Stimulated activated CD8-positive, alpha-beta memory T cell treated with anti-CD3 and anti-CD28 coated beads, Interleukin-15, amount 100 ng/mL, for 48 hours (primary cell): ENCODE results near the gene KCTD5.
"Not testable (repeated sequence)": the region's sequence is repeated elsewhere in the genome, so short reads cannot be mapped to it uniquely, and the experiment has no call there.

Experiments used
- DNase-seq, 2 donors: peaks; one replicate each; pipeline ENCODE4 v3.0.0-alpha.2; 2020; ENCODE audit warnings: low read depth in 2 of 2

KCTD5 gene

DNA sequence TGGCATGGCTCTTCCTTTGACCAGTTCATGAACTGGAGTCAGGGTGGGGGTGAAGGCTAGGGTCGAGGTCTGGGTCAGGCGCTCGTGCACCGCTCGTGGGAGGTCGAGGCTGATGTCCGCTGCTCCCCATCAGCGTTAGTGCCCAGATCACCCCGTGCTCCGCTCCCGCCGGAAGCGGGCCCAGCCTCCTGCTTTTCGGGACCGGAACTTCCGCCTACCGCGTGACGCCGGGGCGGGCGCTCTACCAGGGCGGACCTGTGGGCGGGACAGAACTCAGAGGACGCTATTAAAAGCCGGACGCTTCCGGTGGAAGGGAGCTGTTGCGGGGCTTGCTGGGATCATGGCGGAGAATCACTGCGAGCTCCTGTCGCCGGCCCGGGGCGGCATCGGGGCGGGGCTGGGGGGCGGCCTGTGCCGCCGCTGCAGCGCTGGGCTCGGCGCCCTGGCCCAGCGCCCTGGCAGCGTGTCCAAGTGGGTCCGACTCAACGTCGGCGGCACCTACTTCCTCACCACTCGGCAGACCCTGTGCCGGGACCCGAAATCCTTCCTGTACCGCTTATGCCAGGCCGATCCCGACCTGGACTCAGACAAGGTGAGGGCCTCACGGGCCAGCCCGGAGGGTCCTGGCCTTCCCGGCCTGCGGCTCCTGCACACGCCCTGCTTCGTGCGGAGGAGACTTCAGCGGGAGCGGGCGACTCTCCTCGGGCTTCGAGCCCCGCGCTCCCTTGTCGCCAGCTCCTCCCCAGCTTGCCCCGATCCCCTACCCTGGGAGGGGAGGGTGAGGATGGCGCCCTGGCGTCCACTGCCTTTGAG, at the start of gene KCTD5:
KCTD5 (plus strand) TSS at position 315 of the 813 bp plus-strand sequence; CDS start at position 341, 26 bp downstream.
- peak; percentile 94 to 95 for DNase-seq

GRCh38 chr16:2639071-2639721, 43.1 kb upstream of the KCTD5 start:
- DNase-seq = peak; percentile 20 to 38

GRCh38 chr16:2639722-2640072, 42.6 kb upstream of the KCTD5 start:
- not testable (repeated sequence) for DNase-seq

GRCh38 chr16:2642561-2642960, 39.8 kb upstream of the KCTD5 start:
- not testable (repeated sequence) for DNase-seq

DNA sequence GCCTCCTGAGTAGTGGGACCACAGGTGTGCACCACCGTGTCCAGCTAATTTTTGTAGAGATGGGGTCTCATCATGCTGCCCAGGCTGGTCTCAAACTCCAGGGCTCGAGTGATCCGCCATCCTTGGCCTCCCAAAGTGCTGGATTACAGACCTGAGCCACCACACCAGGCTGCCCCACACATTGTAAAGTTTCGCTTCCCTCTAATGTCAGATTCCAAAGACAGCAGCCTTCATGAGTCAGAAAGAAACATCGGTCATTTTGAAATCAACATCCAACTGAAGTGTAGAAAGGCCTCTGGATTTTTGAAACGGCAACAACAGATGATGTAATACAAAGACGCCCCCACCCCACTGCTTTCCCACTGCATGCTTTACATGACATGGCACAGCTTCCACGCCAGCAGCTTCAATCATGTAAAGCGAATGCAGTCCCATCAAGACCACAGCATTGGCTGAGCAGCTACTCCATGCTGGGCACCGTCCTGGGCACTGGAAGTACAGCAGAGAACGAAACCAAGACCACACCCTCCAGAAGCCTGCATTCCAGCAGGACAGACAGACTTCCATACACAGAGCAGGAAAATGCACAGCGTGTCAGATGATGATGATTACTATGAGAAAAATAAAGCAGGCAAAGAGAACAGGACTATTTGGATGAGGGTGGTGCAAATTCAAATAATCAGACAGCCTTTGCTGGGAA, 37.4 kb upstream of the KCTD5 start:
- DNase-seq = not testable (repeated sequence)

DNA sequence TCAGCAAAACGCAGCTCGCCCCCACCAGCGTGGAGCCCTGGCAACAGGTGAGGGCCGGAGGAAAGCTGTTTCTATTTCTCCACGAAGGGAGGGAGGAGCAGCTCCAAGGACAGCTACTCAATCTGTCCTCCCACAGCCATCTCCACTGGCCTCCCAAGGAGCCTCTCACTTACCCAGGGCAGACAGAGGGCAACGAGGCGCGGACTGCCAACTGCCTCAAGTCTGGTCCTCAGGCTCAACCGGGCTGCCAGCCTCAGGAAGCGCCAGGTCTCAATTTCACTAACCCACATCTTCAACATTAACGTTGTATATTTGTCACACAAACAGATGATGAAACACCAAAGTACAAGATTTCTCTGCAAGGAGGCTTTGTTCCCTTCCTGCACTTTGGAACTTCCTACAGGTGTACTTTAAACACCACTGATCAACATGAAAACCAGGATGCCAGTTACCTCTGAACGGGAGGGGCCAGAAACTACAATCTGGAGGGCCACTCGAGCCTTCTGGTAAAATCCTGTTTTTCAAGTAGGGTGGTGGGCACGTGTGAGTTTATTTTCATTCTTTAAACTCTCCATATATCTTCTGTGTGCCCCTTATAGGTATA, 31.0 kb upstream of the KCTD5 start:
- not testable (repeated sequence) for DNase-seq

- not testable (repeated sequence) for DNase-seq
Observed at GRCh38 chr16:2653915-2654314, 28.4 kb upstream of the KCTD5 start.

- not testable (repeated sequence) for DNase-seq
Observed at GRCh38 chr16:2654949-2655348, 27.4 kb upstream of the KCTD5 start.

- no peak for DNase-seq
Observed at GRCh38 chr16:2656985-2657384, 25.3 kb upstream of the KCTD5 start.

DNA sequence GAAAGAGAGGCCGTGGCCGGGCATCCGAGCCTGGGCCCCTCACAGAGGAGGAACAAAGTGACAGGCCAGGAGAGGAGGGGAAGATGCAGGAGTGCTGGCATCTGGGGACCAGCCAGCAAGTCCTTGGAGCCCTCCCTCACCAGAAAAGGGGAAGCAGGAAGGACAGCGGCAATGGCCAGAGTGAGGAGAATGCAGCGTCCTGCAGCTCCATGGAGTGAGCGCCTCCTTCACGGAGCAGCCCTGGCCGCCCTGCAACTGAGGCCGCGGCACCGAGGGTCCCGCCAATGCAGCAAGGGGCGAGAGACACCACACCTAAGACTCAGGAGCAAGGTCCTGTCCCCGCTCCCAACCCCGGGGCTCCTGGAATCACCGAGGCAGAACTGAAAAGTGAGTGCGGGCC, 24.5 kb upstream of the KCTD5 start:
- not testable (repeated sequence) for DNase-seq

GRCh38 chr16:2659560-2659959, 22.8 kb upstream of the KCTD5 start:
- not testable (repeated sequence) for DNase-seq

- not testable (repeated sequence) for DNase-seq
Observed at GRCh38 chr16:2660014-2660662, 22.2 kb upstream of the KCTD5 start.

- DNase-seq = not testable (repeated sequence)
Observed at GRCh38 chr16:2660755-2661373, 21.5 kb upstream of the KCTD5 start.

GRCh38 chr16:2663553-2664546, 18.5 kb upstream of the KCTD5 start:
- DNase-seq = peak; percentile 53 to 57

GRCh38 chr16:2664574-2664982, 17.7 kb upstream of the KCTD5 start:
- no peak for DNase-seq

DNA sequence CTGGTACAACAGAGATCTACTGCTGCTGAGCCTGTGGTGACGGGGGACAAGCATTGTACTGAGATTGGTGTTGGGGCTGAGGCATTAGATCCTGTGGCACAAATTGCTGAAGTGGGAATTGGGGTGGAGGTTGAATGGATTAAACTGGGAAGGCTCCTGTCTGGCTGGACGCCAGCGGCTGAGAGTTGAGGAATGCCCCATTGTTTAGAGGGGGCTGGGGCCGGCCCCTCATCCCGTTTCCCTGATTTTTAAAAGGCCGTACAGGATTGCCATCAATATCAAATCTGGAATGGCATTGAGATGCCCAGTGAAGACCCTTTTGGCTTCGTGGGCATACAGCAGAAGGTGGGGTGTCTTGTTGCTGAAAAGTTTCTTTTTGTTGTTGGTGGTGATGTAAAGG, 15.7 kb upstream of the KCTD5 start:
- DNase-seq = not testable (repeated sequence)

GRCh38 chr16:2669587-2669986, 12.7 kb upstream of the KCTD5 start:
- not testable (repeated sequence) for DNase-seq

DNA sequence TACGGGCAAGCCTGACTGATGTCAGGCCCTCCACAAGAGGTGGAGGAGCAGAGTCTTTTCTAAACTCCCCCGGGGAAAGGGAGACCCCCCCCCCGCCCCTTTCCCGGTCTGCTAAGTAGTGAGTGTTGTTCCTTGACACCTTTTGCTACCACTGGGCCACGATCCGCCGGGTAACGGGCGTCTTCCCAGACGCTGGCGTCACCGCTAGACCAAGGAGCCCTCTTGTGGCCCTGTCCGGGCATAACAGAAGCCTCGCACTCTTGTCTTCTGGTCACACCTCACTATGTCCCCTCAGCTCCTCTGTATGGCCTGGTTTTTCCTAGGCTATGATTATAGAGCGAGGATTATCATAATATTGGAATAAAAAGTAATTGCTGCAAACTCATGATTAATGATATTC, 12.3 kb upstream of the KCTD5 start:
- DNase-seq = peak in 1 of 2 donors; percentile 56

- DNase-seq = not testable (repeated sequence)
Observed at GRCh38 chr16:2671193-2671592, 11.1 kb upstream of the KCTD5 start.

DNA sequence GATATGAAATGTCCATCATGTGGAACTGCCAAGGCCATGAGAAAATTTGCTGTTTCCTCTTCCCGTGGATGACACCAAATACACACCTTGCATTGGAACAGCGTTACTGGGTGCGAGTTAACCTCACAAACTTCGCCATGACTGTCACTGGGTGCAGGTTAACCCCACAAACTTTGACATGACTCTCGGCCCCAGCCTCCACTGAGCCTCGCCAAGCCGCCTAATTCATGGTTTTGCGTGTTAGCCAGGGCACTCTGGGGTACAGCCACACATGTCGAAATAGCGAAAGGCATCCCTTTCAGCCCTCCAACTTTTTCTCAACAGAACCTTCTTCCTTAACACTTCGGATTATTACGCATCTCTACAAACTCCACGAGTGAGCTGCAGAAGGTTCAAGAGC, 10.6 kb upstream of the KCTD5 start:
- DNase-seq = no peak
